H7 (cell line): ENCODE measurements around the gene RSAD1. TPM values are rescaled to one million over a fixed set of nuclear protein-coding genes. Genes with fewer than 3 reads are reported as not detected.

Experiments
- DNase-seq: peaks from one replicate; pipeline ENCODE4 v3.0.0; 2012
- H3K27me3 ChIP-seq: 2 replicates; pipeline ENCODE4 v1.6.0; 2011; ENCODE audit warnings: mild to moderate bottlenecking, low read length; ENCODE audit not compliant: control insufficient read depth, insufficient read depth
- H3K36me3 ChIP-seq: replicated peaks from 2 replicates; pipeline ENCODE4 v1.5.1; 2011; ENCODE audit warnings: low read length; ENCODE audit not compliant: control insufficient read depth, insufficient read depth
- H3K4me3 ChIP-seq: 2 replicates; pipeline ENCODE4 v1.5.1; 2011; ENCODE audit warnings: low read depth, mild to moderate bottlenecking, control low read depth, low read length, moderate library complexity; ENCODE audit not compliant: insufficient read depth
- total RNA-seq: library from RNA; depleted of rRNA; stranded (reverse); fragments of >200 nt; shearing (Covaris generic); gene quantifications from 2 replicates; pipeline ENCODE4 v1.2.3, GENCODE V29; 2014

The RSAD1 gene
- total RNA-seq, 1 experiment from 2014 or later = 28.4 TPM

DNA sequence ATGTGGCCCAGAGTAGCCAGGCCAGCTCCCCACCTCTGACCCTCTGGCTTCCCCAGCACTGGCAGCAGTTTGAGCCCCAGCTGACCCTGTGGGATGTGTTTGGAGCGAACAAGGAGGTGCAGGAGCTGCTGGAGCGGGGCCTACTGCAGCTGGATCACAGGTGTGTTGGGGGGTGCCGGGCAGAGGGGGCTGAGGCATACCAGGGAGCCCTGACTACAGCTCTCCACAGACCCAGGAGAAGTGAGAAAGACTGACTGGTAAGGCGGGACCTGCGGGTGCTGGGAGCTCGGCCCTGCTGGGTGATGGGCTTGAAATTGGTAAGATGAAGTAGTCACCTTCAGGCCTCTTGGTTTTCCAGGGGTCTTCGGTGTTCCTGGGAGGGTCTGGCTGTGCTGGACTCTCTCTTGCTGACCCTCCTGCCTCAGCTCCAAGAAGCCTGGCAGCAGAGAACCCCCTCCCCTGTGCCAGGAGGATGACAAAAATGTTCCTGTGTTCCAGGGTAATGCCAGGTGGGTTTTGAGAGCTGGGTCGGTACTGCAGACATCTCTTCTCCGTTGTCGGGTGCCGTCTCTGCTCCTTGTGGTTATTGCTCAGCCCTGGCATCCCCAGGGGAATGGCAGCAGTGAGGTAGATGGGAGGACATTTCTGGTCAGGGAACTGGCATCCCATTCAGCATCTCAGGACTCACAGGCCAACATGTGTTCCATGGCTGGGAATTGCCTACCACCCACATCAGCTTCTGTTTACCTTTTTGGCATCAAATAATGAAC is 5.9 kb downstream of the RSAD1 start:
- no peaks in the 10 kb centered on the region for H3K27me3 ChIP-seq
- H3K4me3 ChIP-seq = no peak overlapping the region
- H3K36me3 ChIP-seq = peaks cover 12% of the 10 kb centered on the region
- no peak for DNase-seq

- peaks cover 11% of the 10 kb centered on the region for H3K36me3 ChIP-seq
- no peak for DNase-seq
- no peak overlapping the region for H3K4me3 ChIP-seq
- no peaks in the 10 kb centered on the region for H3K27me3 ChIP-seq
These were observed 8.8 kb downstream of the RSAD1 start for GRCh38 chr17:50487213-50488096.

- DNase-seq = no peak
- Histone ChIP-seq H3K27me3 (no peaks in the 10 kb centered on the region), H3K4me3 (no peak overlapping the region), H3K36me3 (peaks cover 4% of the 10 kb centered on the region)
These were observed 10.2 kb downstream of the RSAD1 start for GRCh38 chr17:50488880-50489279.

DNA sequence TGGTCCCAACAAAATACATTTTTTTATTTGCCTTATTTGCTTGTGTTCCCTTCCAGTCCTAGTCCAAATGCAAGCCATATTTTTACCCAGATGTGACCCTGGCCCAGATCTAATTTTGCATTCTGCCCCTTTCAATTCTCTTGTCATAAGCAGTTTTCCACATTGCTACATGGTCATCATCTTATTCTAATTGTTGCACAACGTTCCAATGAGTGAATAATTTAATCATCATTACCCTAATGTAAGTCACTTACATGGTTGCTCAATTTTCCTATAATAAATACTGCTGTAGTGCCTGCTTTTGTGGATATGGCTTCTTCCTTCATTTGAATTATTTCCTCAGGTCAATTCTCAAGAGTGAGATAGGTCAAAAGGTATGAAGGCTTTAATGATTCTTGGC is 12.8 kb downstream of the RSAD1 start:
- Histone ChIP-seq H3K27me3 (no peaks in the 10 kb centered on the region), H3K4me3 (no peak overlapping the region)
- no peak for DNase-seq

DNA sequence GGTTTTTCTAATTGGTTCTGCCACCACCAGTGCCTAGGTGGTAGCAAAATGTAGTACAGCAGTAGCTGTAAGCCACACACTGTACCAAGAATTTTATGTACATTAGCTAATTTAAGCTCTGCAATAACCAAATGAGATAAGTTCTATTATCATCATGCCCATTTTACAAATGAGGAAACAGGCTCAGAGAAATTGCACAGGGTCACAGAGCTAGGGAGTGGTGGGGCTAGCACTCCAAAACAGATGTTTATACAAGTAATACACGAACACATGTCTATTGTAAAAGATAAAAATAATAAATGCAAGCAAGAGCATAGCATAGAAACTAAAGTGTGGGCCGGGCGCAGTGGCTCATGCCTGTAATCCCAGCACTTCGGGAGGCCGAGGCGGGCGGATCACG is 13.6 kb downstream of the RSAD1 start:
- no peak for DNase-seq
- no peaks in the 10 kb centered on the region for H3K36me3 ChIP-seq

More for the DNA sequence above, 12.8 kb downstream of the RSAD1 start:
- no peaks in the 10 kb centered on the region for H3K36me3 ChIP-seq

DNA sequence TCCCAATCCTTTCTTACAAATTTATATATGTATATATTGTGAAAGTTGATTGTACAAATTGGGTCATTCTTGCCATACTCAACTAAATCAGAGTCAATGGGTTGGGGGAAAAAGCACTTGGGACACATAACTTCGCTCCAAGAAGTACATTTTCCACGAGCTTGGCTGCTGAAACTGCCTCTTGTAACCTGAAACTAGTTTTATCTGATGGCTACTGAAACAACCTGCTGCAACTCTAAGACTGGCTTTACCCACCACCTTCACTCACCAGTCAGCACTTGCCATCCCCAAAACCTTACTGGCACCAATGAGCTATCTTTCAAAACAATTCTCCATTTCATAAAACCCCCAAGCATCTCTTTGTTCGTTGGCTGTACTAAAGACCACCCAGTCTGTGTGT is 15.1 kb downstream of the RSAD1 start:
- no peaks in the 10 kb centered on the region for H3K36me3 ChIP-seq
- DNase-seq = no peak
- no peak overlapping the region for H3K4me3 ChIP-seq
- H3K27me3 ChIP-seq = no peaks in the 10 kb centered on the region

More for the DNA sequence above, 13.6 kb downstream of the RSAD1 start:
- H3K4me3 ChIP-seq = no peak overlapping the region
- no peaks in the 10 kb centered on the region for H3K27me3 ChIP-seq

GRCh38 chr17:50495217-50495823 is 16.7 kb downstream of the RSAD1 start:
- Histone ChIP-seq H3K4me3 (no peak overlapping the region), H3K27me3 (no peaks in the 10 kb centered on the region), H3K36me3 (no peaks in the 10 kb centered on the region)
- no peak for DNase-seq

DNA sequence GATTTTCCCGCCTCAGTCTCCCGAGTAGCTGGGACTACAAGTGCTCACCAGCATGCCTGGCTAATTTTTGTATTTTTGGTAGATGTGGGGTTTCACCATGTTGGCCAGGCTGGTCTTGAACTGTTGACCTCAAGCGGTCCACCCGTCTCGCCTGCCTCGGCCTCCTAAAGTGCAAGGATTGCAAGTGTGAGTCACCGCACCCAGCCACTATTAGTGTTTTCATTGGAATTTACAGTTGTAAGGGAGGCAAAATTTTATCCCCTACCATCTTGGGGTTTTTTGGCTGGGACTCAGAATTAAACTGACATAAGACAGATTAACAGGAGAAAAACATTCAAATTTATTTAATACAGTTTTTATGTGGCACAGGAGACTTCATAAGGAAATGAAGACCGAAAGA is 17.3 kb downstream of the RSAD1 start:
- Histone ChIP-seq H3K27me3 (no peaks in the 10 kb centered on the region), H3K4me3 (no peak overlapping the region), H3K36me3 (no peaks in the 10 kb centered on the region)
- no peak for DNase-seq

DNA sequence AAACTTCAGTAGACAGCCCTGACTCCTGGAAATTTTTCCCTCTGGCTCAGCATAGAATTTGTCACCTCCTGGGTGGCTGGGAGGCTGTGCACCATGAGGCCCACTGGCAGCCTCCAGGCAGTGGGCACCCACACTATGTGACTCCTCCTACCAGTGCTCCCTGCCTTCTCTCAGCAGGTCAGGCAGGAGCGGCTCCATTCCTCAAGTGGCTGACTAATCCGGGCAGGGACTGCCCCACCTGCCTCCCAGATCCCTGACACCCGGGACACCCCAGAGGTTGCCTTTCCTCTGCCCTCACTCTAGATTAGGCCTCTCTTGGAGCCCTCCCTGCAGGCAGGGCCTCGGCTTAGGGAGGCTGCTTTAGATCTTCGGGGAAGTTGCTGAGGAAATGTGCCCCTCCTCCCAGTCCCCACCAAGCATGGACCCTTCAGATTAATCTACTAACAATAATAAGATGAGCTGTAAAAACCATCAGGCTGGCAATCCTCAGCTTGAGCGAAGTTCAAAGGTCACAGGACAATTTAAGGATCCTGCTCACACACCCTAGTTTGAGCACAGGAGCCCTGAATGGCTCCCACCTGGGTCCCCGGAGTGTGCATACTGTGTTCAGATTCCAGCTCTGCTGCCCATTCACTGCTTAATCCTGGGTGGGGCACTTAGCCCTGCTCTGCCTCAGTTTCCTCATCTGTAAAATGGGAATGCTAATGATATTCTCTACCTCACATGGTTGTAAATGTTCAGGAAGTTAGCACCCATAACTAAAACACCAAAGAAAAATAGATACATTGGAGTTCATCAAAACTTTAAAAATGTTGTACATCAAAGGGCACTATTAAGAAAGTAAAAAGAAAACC is 19.6 kb downstream of the RSAD1 start:
- Histone ChIP-seq H3K4me3 (no peak overlapping the region), H3K36me3 (no peaks in the 10 kb centered on the region), H3K27me3 (no peaks in the 10 kb centered on the region)
- no peak for DNase-seq

DNA sequence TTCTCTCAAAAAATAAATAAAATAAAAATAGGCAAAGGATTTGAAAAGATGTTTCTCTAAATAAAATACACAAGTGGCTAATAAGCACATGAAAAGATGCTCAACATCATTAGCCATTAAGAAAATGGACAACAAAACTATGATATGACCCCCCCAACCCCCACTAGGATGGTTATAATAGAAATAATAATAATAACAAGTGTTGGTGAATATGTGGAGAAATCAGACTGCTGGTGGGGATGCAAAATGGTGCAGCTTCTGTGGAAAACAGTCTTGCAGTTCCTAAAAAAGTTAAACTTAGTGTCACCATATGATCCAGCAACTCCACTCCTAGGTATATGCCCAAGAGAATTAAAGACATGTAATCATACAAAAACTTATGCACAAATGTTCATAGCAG is 20.6 kb downstream of the RSAD1 start:
- H3K36me3 ChIP-seq = no peaks in the 10 kb centered on the region
- H3K27me3 ChIP-seq = no peaks in the 10 kb centered on the region
- DNase-seq = no peak
- H3K4me3 ChIP-seq = no peak overlapping the region

DNA sequence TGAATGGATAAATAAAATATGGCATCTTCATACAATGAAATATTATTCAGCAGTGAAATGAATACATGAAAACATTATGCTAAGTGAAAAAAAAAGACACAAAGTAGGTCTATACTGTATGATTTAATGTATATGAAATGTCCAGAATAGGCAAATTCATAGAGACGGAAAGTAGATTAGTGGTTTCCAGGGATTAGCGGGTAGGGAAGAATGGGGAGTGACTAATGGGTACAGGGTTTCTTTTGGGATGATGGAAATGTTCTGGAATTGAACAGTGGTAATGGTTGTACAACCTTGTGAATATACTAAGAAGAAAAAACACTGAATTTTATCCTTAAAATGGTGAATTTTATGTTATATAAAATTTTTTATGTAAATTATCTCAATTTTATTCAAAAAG is 21.1 kb downstream of the RSAD1 start:
- no peak for DNase-seq
- no peak overlapping the region for H3K4me3 ChIP-seq
- no peaks in the 10 kb centered on the region for H3K27me3 ChIP-seq
- no peaks in the 10 kb centered on the region for H3K36me3 ChIP-seq

- Histone ChIP-seq H3K27me3 (no peaks in the 10 kb centered on the region; the same call in 1 of the 2 replicates), H3K36me3 (no peaks in the 10 kb centered on the region), H3K4me3 (no peak overlapping the region)
- DNase-seq = no peak
These were observed 22.4 kb downstream of the RSAD1 start for GRCh38 chr17:50501054-50501453.

DNA sequence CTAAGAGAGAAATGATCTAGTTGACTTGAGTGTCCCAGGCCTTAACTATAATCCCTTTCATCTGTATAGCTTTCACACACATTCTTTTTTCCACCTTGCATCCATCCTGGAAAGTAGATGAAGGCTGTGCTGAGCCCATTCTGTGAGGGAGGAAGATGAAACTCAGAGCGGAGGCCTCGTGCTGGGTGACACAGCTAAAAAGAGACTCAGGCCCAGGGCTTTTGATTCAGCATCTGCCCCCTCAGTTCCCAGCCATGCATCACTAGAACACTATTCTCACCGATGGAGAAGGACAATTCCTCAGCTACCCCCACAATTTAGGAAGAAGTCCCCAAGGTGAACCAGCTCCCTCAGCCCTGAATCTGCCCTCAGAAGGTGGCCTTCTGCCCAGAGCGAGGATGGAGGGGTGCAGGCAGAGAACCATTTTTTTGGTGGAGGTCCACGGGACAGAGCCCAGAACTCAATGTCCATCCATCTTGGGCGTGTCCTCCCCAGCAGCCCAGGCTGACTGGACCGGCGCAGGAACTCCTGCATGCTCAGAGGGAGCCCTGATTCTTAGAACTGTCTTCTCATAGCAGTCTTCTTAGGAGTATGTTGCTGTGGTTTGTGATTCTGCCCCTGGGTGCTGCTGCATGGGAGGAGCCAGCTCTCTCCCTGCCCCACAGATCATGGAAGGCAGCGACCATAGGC is 23.8 kb downstream of the RSAD1 start:
- H3K4me3 ChIP-seq = no peak overlapping the region
- no peak for DNase-seq
- H3K36me3 ChIP-seq = no peaks in the 10 kb centered on the region

More for the DNA sequence above, 23.8 kb downstream of the RSAD1 start:
- peaks cover under 1% of the 10 kb centered on the region for H3K27me3 ChIP-seq
